ENCODE results near the gene SPINT2.
A peak's percentile ranks its signal among the peaks of the same experiment; 100 is the strongest.
"Not testable (repeated sequence)": the region's sequence is repeated elsewhere in the genome, so short reads cannot be mapped to it uniquely, and the experiment has no call there.

Gene SPINT2

GRCh38 chr19:38239816-38240215, 24.6 kb upstream of the SPINT2 start:
- no peak for DNase-seq (ENCODE audit: low read depth in 3 of 3)

- no peak for DNase-seq (ENCODE audit: low read depth in 3 of 3)
These were observed 21.1 kb upstream of the SPINT2 start for GRCh38 chr19:38243279-38243673.

- DNase-seq (ENCODE audit: low read depth in 3 of 3): no peak
These were observed 18.4 kb upstream of the SPINT2 start for GRCh38 chr19:38245826-38246498.

- no peak for DNase-seq (ENCODE audit: low read depth in 3 of 3)
These were observed 17.2 kb upstream of the SPINT2 start for GRCh38 chr19:38247126-38247525.

- no peak for DNase-seq (ENCODE audit: low read depth in 3 of 3)
These were observed 16.6 kb upstream of the SPINT2 start for GRCh38 chr19:38247734-38248268.

- DNase-seq (ENCODE audit: low read depth in 3 of 3): no peak
These were observed 16.0 kb upstream of the SPINT2 start for GRCh38 chr19:38248421-38248820.

GRCh38 chr19:38250428-38250820, 13.9 kb upstream of the SPINT2 start:
- no peak for DNase-seq (ENCODE audit: low read depth in 3 of 3)

GRCh38 chr19:38250821-38251563, 13.4 kb upstream of the SPINT2 start:
- DNase-seq (ENCODE audit: low read depth in 3 of 3): no peak

- no peak for DNase-seq (ENCODE audit: low read depth in 3 of 3)
These were observed 12.8 kb upstream of the SPINT2 start for GRCh38 chr19:38251564-38252051.

GRCh38 chr19:38252385-38252784, 12.0 kb upstream of the SPINT2 start:
- no peak for DNase-seq (ENCODE audit: low read depth in 3 of 3)

GRCh38 chr19:38252941-38253691, 11.3 kb upstream of the SPINT2 start:
- DNase-seq (ENCODE audit: low read depth in 3 of 3): no peak

GRCh38 chr19:38253788-38254187, 10.6 kb upstream of the SPINT2 start:
- DNase-seq (ENCODE audit: low read depth in 3 of 3): no peak

- DNase-seq (ENCODE audit: low read depth in 3 of 3): no peak
These were observed 8.9 kb upstream of the SPINT2 start for GRCh38 chr19:38255383-38256014.

GRCh38 chr19:38261942-38262341, 2.4 kb upstream of the SPINT2 start:
- DNase-seq (ENCODE audit: low read depth in 3 of 3): not testable (repeated sequence)

GRCh38 chr19:38262585-38263268, 1.6 kb upstream of the SPINT2 start:
- DNase-seq (ENCODE audit: low read depth in 3 of 3): no peak

- peak; percentile 27 to 83 (median 40) for DNase-seq (ENCODE audit: low read depth in 3 of 3)
These were observed 486 bp upstream of the SPINT2 start for GRCh38 chr19:38263689-38264485.

- no peak for DNase-seq (ENCODE audit: low read depth in 3 of 3)
These were observed 964 bp downstream of the SPINT2 start for GRCh38 chr19:38265213-38265861.

GRCh38 chr19:38265921-38266429, 1.6 kb downstream of the SPINT2 start:
- no peak for DNase-seq (ENCODE audit: low read depth in 3 of 3)

- no peak for DNase-seq (ENCODE audit: low read depth in 3 of 3)
These were observed 2.7 kb downstream of the SPINT2 start for GRCh38 chr19:38266981-38267597.
